Measurements from ENCODE around the gene DSC2.

DNA sequence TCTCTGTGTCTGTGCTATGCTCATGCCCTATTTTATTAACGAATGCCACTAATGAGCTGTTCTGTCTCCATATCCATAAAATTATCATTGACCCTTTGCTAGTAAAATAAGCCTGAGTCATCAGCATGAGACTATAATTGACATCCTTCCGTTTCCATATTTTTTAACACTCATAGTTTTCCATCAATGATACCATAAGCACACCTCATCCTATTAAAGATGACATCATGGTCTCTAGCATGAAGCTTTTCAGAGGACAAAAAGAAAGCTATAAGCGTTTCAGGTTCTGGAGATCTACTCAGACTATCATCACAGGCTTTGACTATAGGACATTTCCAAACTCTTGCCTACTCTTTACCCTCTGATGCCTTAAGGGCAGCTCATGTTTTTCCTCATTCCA is 1.2 kb upstream of the DSC2 start:
- TF ChIP-seq, protein P1, sequence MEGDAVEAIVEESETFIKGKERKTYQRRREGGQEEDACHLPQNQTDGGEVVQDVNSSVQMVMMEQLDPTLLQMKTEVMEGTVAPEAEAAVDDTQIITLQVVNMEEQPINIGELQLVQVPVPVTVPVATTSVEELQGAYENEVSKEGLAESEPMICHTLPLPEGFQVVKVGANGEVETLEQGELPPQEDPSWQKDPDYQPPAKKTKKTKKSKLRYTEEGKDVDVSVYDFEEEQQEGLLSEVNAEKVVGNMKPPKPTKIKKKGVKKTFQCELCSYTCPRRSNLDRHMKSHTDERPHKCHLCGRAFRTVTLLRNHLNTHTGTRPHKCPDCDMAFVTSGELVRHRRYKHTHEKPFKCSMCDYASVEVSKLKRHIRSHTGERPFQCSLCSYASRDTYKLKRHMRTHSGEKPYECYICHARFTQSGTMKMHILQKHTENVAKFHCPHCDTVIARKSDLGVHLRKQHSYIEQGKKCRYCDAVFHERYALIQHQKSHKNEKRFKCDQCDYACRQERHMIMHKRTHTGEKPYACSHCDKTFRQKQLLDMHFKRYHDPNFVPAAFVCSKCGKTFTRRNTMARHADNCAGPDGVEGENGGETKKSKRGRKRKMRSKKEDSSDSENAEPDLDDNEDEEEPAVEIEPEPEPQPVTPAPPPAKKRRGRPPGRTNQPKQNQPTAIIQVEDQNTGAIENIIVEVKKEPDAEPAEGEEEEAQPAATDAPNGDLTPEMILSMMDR (IDR thresholded peaks at IDR 0.05; ENCODE audit: low read depth, low read length) = no peak
- no peak for TF ChIP-seq EZH2phosphoT487 (IDR thresholded peaks at IDR 0.05; ENCODE audit: low read depth)

Data from OCI-LY3 (cell line).